Measurements from ENCODE around the gene BLOC1S1. TPM values are rescaled to one million over a fixed set of nuclear protein-coding genes. Genes with fewer than 3 reads are reported as not detected.
A peak's percentile ranks its signal among the peaks of the same experiment; 100 is the strongest.

Gene BLOC1S1
- total RNA-seq, 1 donor from 2014 or later: 78.9 TPM

GRCh38 chr12:55711786-55712553 lies 3.9 kb upstream of the BLOC1S1 start:
- DNase-seq: peak; percentile 63

GRCh38 chr12:55712700-55713415 lies 3.0 kb upstream of the BLOC1S1 start:
- DNase-seq: no peak

GRCh38 chr12:55713721-55714120 lies 2.1 kb upstream of the BLOC1S1 start:
- DNase-seq: no peak

GRCh38 chr12:55715169-55715764 lies 579 bp upstream of the BLOC1S1 start:
- DNase-seq: no peak

GRCh38 chr12:55716582-55716957 lies 724 bp downstream of the BLOC1S1 start:
- no peak for DNase-seq

- peak; percentile 92 for DNase-seq
These were observed 1.5 kb downstream of the BLOC1S1 start for GRCh38 chr12:55717011-55718007.

GRCh38 chr12:55718015-55718414 lies 2.2 kb downstream of the BLOC1S1 start:
- peak; percentile 73 for DNase-seq

GRCh38 chr12:55718624-55719275 lies 2.9 kb downstream of the BLOC1S1 start:
- peak; percentile 43 for DNase-seq

GRCh38 chr12:55719371-55719770 lies 3.5 kb downstream of the BLOC1S1 start:
- DNase-seq: no peak

- DNase-seq: peak; percentile 92
These were observed 4.3 kb downstream of the BLOC1S1 start, which contains the start of gene RDH5 for GRCh38 chr12:55720071-55720564. TSS of gene RDH5 (plus strand) at chr12:55720393. CDS start at chr12:55721185, 792 bp downstream.

- peak; percentile 68 for DNase-seq
These were observed 5.1 kb downstream of the BLOC1S1 start for GRCh38 chr12:55720894-55721444.

- DNase-seq: no peak
These were observed 5.9 kb downstream of the BLOC1S1 start for GRCh38 chr12:55721601-55722213.

- DNase-seq: no peak
These were observed 7.1 kb downstream of the BLOC1S1 start for GRCh38 chr12:55722948-55723347.

- DNase-seq: no peak
These were observed 7.8 kb downstream of the BLOC1S1 start for GRCh38 chr12:55723516-55724225.

GRCh38 chr12:55724226-55724939 lies 8.5 kb downstream of the BLOC1S1 start:
- DNase-seq: peak; percentile 74

- DNase-seq: no peak
These were observed 9.1 kb downstream of the BLOC1S1 start for GRCh38 chr12:55724940-55725309.

GRCh38 chr12:55725556-55725955 lies 9.7 kb downstream of the BLOC1S1 start:
- DNase-seq: no peak

- no peak for DNase-seq
These were observed 11.1 kb downstream of the BLOC1S1 start for GRCh38 chr12:55726971-55727370.

GRCh38 chr12:55727643-55728185 lies 11.9 kb downstream of the BLOC1S1 start:
- DNase-seq: no peak

All from tongue (tissue), 2 donors.